Right lobe of liver (tissue), 6 donors: ENCODE measurements around the gene ZNF488. TPM values are rescaled to one million over a fixed set of nuclear protein-coding genes. Genes with fewer than 3 reads are reported as not detected.

Source experiments
- ATAC-seq, 4 donors: fragments of 200-7000 bp; cut with Tn5 transposase; one replicate each; pipeline ENCODE4 v1.9.1; 2020; ENCODE audit warnings: mild to moderate bottlenecking in 4 of 4, moderate library complexity in 4 of 4
- DNase-seq, 3 donors: peaks; one replicate each; pipeline ENCODE4 v3.0.0-alpha.2; 2020
- H3K27ac ChIP-seq, 3 donors: fragments of 200-600 bp; one replicate each; pipeline ENCODE4 v1.8.0; 2022
- H3K27me3 ChIP-seq, 2 donors: fragments of 200-600 bp; one replicate each; pipeline ENCODE4 v1.8.0; 2022
- H3K36me3 ChIP-seq, 4 donors: fragments of 200-600 bp; sonication (generic) in 1 of 4; one replicate each; pipeline versions ENCODE4 v1.5.1 to v1.8.0; 2017 to 2022; ENCODE audit warnings: control low read depth in 1 of 4
- H3K4me1 ChIP-seq, 4 donors: fragments of 200-600 bp; sonication (generic) in 1 of 4; one replicate each; pipeline versions ENCODE4 v1.5.1 to v1.8.0; 2017 to 2022; ENCODE audit warnings: control low read depth in 1 of 4
- H3K4me3 ChIP-seq, 3 donors: fragments of 200-600 bp; one replicate each; pipeline ENCODE4 v1.8.0; 2022
- H3K9me3 ChIP-seq, 4 donors: fragments of 200-600 bp; sonication (generic) in 1 of 4; one replicate each; pipeline versions ENCODE4 v1.5.1 to v1.8.0; 2017 to 2022; ENCODE audit warnings: control low read depth in 1 of 4
- POLR2A ChIP-seq: fragments of 450-650 bp; IDR thresholded peaks from one replicate; pipeline ENCODE4 v1.6.1; 2017; ENCODE audit warnings: antibody characterized with exemption, mild to moderate bottlenecking
- WGBS: methylation state at CpG from one replicate; pipeline ENCODE4 v1.1.6; 2018; ENCODE audit warnings: low coverage, low lambda C conversion rate; ENCODE audit not compliant: insufficient coverage; ENCODE audit errors: missing lambda C conversion rate; 5-methylcytosine and 5-hydroxymethylcytosine counted together
- intact Hi-C, 2 donors: fragments of 100-400 bp; cut with DNase I; formaldehyde crosslinking; loops; one replicate each; pipeline versions ENCODE4 v1.11.2 to v1.14.1; 2022
- total RNA-seq, 6 experiments: library from RNA; depleted of rRNA in 2 of 6; stranded (reverse); fragments of >200 nt in 2 of 6; fragmentation: NEBNext Ultra II Directional in 3 of 6; extraction: Animal tissue kit (Norgen Biotek cat#: 25700) in 3 of 6; gene quantifications; one replicate each; pipeline versions ENCODE4 v1.1.0 to v1.2.4, GENCODE V29; 2016 to 2023
- TF ChIP-seq, protein P1 (sequence below), 4 donors: fragments of 200-600 bp in 3 of 4; fragments of 450-650 bp in 1 of 4; IDR thresholded peaks; one replicate each; pipeline versions ENCODE4 v1.5.1 to v1.8.0; 2016 to 2022; ENCODE audit warnings: antibody characterized with exemption in 4 of 4, mild to moderate bottlenecking in 2 of 4
- donor health status: DM: no; HTN: yes; CAD: no.
- donor health status: DM: no; HTN: no; CAD: no.
- donor health status: DM: no; HTN: no; CAD: no.
- donor health status: DM: no; HTN: yes; CAD: no.
- donor health status: DM: no; HTN: yes; CAD: no.

The ZNF488 gene
- total RNA-seq, 6 experiments from 2014 or later: not detected

DNA sequence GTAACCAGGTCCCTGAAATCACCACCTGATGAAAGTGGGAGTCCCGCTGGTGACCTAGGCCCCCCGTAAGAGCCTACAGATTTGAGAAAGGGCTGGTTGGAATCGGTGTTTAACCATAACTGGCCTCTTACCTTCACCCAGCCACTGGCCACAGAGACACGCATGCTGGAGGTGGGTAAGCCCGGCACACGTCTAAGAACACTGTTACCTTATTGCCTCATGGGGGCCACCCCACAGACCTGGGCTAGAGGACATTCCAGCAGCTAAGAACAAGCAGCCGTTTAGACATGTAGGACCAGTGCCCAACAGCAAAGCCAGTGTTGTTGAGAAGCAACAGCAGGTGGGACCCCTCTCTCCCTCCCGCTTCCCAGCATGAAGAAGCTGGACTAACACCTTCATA, 64.3 kb downstream of the ZNF488 start:
- intact Hi-C loops: no loop called here
- H3K9me3 ChIP-seq: no peaks in the 10 kb centered on the region
- no peak overlapping the region for H3K4me3 ChIP-seq
- H3K27ac ChIP-seq: no peak overlapping the region
- DNase-seq (peak in 1 of 3 donors; percentile 22), ATAC-seq (no peak)
- no peaks in the 10 kb centered on the region for H3K36me3 ChIP-seq
- TF ChIP-seq POLR2A: no peak
- TF ChIP-seq, protein P1, sequence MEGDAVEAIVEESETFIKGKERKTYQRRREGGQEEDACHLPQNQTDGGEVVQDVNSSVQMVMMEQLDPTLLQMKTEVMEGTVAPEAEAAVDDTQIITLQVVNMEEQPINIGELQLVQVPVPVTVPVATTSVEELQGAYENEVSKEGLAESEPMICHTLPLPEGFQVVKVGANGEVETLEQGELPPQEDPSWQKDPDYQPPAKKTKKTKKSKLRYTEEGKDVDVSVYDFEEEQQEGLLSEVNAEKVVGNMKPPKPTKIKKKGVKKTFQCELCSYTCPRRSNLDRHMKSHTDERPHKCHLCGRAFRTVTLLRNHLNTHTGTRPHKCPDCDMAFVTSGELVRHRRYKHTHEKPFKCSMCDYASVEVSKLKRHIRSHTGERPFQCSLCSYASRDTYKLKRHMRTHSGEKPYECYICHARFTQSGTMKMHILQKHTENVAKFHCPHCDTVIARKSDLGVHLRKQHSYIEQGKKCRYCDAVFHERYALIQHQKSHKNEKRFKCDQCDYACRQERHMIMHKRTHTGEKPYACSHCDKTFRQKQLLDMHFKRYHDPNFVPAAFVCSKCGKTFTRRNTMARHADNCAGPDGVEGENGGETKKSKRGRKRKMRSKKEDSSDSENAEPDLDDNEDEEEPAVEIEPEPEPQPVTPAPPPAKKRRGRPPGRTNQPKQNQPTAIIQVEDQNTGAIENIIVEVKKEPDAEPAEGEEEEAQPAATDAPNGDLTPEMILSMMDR (IDR thresholded peaks at IDR 0.05): no peak
- no peaks in the 10 kb centered on the region for H3K27me3 ChIP-seq
- H3K4me1 ChIP-seq: no peaks in the 10 kb centered on the region
- 68% methylated on average over 4 of the region's 8 CpGs for WGBS

DNA sequence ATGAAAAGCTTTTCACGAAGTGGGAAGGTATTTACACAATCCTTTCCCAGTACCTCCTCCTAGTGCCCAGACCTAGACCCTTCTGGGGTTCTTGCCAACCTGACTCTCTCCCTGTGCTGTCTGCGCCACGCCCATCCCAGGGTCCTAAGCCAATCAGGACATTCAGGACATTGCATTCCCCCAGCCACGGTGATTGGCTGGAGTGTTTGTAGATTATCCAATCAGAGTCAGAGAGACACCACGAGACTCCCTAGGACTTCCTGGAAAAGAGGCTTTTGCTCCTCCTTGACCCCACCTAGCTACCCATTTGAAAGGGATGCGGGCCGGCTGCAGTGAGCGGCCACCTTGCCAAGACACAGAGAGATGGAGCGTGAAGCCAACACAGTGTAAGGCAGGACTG, 65.4 kb downstream of the ZNF488 start:
- ATAC-seq: no peak
- intact Hi-C loops: no loop called here
- H3K4me3 ChIP-seq: no peak overlapping the region
- H3K9me3 ChIP-seq: no peaks in the 10 kb centered on the region
- no peaks in the 10 kb centered on the region for H3K36me3 ChIP-seq
- no peak overlapping the region for H3K27ac ChIP-seq
- DNase-seq: peak in 2 of 3 donors; percentile 22 to 28
- TF ChIP-seq, protein P1 (IDR thresholded peaks at IDR 0.05): no peak
- TF ChIP-seq POLR2A: no peak
- no peaks in the 10 kb centered on the region for H3K4me1 ChIP-seq
- WGBS: 61% methylated on average over 3 of the region's 9 CpGs
- no peaks in the 10 kb centered on the region for H3K27me3 ChIP-seq

DNA sequence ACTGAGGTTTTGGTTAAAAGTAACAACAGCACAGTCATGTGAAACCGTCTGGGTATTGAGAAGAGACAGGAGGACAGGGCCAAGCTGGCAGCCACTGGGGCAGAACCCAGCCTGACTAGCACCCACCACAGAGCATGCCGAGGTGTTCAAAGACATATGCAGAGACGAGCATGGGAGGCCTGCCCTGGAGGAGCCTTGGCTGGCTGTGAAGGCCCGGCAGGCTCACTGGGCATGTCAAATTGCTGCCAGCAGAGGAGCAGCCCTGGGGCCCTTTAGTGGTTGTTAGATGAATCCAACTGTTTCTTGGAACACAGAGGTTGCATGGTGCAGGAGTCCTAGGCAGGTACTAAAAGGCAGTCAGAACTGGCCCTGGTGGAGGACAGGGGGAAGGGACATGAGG, 66.8 kb downstream of the ZNF488 start:
- H3K4me3 ChIP-seq: no peak overlapping the region
- no peaks in the 10 kb centered on the region for H3K4me1 ChIP-seq
- intact Hi-C loops: no loop called here
- 50% methylated on average over 1 of the region's 4 CpGs for WGBS
- no peak for ATAC-seq
- H3K27me3 ChIP-seq: no peaks in the 10 kb centered on the region
- no peaks in the 10 kb centered on the region for H3K9me3 ChIP-seq
- H3K27ac ChIP-seq: no peak overlapping the region
- H3K36me3 ChIP-seq: no peaks in the 10 kb centered on the region
- TF ChIP-seq POLR2A: no peak
- TF ChIP-seq, protein P1 (IDR thresholded peaks at IDR 0.05): no peak
- DNase-seq: no peak

DNA sequence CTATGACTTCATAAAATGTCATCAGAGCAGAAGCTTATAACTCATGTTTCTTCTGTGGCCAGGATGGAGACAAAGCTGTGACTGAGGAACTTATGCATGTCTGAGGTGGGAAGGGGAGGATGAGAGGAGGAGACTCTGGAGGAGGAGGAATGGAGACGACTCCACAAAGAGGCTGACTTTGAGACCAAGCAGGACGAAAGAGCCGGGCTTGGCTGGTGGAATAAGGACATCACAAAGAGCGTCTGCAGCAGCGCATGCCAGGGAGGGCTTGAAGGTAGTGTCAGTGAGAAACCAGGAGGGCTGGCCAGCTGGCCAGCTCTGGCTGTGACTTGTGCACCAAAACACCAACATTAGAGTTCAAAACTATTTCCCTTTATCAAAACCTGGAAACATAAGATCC, 68.0 kb downstream of the ZNF488 start:
- no peaks in the 10 kb centered on the region for H3K36me3 ChIP-seq
- H3K9me3 ChIP-seq: no peaks in the 10 kb centered on the region
- no peaks in the 10 kb centered on the region for H3K27me3 ChIP-seq
- H3K27ac ChIP-seq: no peak overlapping the region
- ATAC-seq: no peak
- DNase-seq: no peak
- TF ChIP-seq, protein P1 (IDR thresholded peaks at IDR 0.05): no peak
- no peak for TF ChIP-seq POLR2A
- H3K4me3 ChIP-seq: no peak overlapping the region
- intact Hi-C loops: no loop called here
- 17% methylated on average over 1 of the region's 5 CpGs for WGBS
- H3K4me1 ChIP-seq: no peaks in the 10 kb centered on the region

Other genes with a start within 250 kb of the ZNF488 start
- gene GDF10, start 84.1 kb downstream of the ZNF488 start, total RNA-seq: not detected
- 10 to 100 TPM in 3 of 6 experiments, 1 to 10 TPM in 3; 4.5 to 15.9 (median 9.7) TPM for gene GDF2, start 61.8 kb downstream of the ZNF488 start, total RNA-seq
- not detected for gene RBP3, start 35.9 kb downstream of the ZNF488 start, total RNA-seq
- 1 to 10 TPM in 2 of 6 experiments, under 1 TPM in 4; 0.38 to 1.7 (median 0.72) TPM for gene ANXA8, start 99.8 kb upstream of the ZNF488 start, total RNA-seq
- gene FAM25G, start 107.4 kb upstream of the ZNF488 start, total RNA-seq: not detected
- gene AGAP9, start 139.3 kb upstream of the ZNF488 start, total RNA-seq: 10 to 100 TPM in 2 of 6 experiments, 1 to 10 TPM in 4; 6.1 to 13.3 (median 8.7) TPM